ENCODE results near the gene UPP2.

UPP2 gene

GRCh38 chr2:158101384-158101926 lies at the start of gene UPP2:
Gene UPP2, plus strand, starts transcription at chr2:158101876. Its CDS starts 188 bp downstream, at chr2:158102064.
- no peak within 1 kb of the TSS for H3K27ac ChIP-seq (ENCODE audit: low read depth, low read length)
- H3K4me1 ChIP-seq (ENCODE audit: control insufficient read depth in 1 of 2, insufficient read depth in 2 of 2, low read length in 2 of 2) = peaks cover 0 to 20% of the 10 kb centered on the region in 2 donors
- no peaks in the 10 kb centered on the region for H3K9me3 ChIP-seq (ENCODE audit: control insufficient read depth in 1 of 2, low read length in 2 of 2)
- no peak within 1 kb of the TSS for H3K9ac ChIP-seq (ENCODE audit: low read depth in 1 of 2, low read length in 2 of 2)
- H3K27me3 ChIP-seq (ENCODE audit: control insufficient read depth in 1 of 2, insufficient read depth in 2 of 2, low read length in 2 of 2) = no peaks in the 10 kb centered on the region
- no peaks in the 10 kb centered on the region for H3K36me3 ChIP-seq (ENCODE audit: control insufficient read depth in 1 of 2, insufficient read depth in 2 of 2, low read length in 2 of 2)
- no peak within 1 kb of the TSS for H3K4me3 ChIP-seq (ENCODE audit: low read depth in 1 of 2, low read length in 2 of 2)

- H3K4me3 ChIP-seq (ENCODE audit: low read depth in 1 of 2, low read length in 2 of 2) = no peak overlapping the region
- no peak overlapping the region for H3K9ac ChIP-seq (ENCODE audit: low read depth in 1 of 2, low read length in 2 of 2)
- no peaks in the 10 kb centered on the region for H3K36me3 ChIP-seq (ENCODE audit: control insufficient read depth in 1 of 2, insufficient read depth in 2 of 2, low read length in 2 of 2)
- no peaks in the 10 kb centered on the region for H3K27me3 ChIP-seq (ENCODE audit: control insufficient read depth in 1 of 2, insufficient read depth in 2 of 2, low read length in 2 of 2)
- H3K9me3 ChIP-seq (ENCODE audit: control insufficient read depth in 1 of 2, low read length in 2 of 2) = no peaks in the 10 kb centered on the region
- H3K4me1 ChIP-seq (ENCODE audit: control insufficient read depth in 1 of 2, insufficient read depth in 2 of 2, low read length in 2 of 2) = no peaks in the 10 kb centered on the region
- H3K27ac ChIP-seq (ENCODE audit: low read depth, low read length) = no peak overlapping the region
These were observed 48.9 kb upstream of the UPP2 start for GRCh38 chr2:158052761-158053160.

- Histone ChIP-seq H3K27ac (ENCODE audit: low read depth, low read length) (no peak overlapping the region), H3K36me3 (ENCODE audit: control insufficient read depth in 1 of 2, insufficient read depth in 2 of 2, low read length in 2 of 2) (no peaks in the 10 kb centered on the region), H3K9me3 (ENCODE audit: control insufficient read depth in 1 of 2, low read length in 2 of 2) (no peaks in the 10 kb centered on the region), H3K4me3 (ENCODE audit: low read depth in 1 of 2, low read length in 2 of 2) (no peak overlapping the region), H3K9ac (ENCODE audit: low read depth in 1 of 2, low read length in 2 of 2) (no peak overlapping the region), H3K4me1 (ENCODE audit: control insufficient read depth in 1 of 2, insufficient read depth in 2 of 2, low read length in 2 of 2) (no peaks in the 10 kb centered on the region), H3K27me3 (ENCODE audit: control insufficient read depth in 1 of 2, insufficient read depth in 2 of 2, low read length in 2 of 2) (no peaks in the 10 kb centered on the region)
These were observed 44.8 kb upstream of the UPP2 start for GRCh38 chr2:158056875-158057274.

GRCh38 chr2:158060160-158060834 lies 41.4 kb upstream of the UPP2 start:
- Histone ChIP-seq H3K36me3 (ENCODE audit: control insufficient read depth in 1 of 2, insufficient read depth in 2 of 2, low read length in 2 of 2) (no peaks in the 10 kb centered on the region), H3K9me3 (ENCODE audit: control insufficient read depth in 1 of 2, low read length in 2 of 2) (no peaks in the 10 kb centered on the region), H3K9ac (ENCODE audit: low read depth in 1 of 2, low read length in 2 of 2) (no peak overlapping the region), H3K27me3 (ENCODE audit: control insufficient read depth in 1 of 2, insufficient read depth in 2 of 2, low read length in 2 of 2) (no peaks in the 10 kb centered on the region), H3K4me1 (ENCODE audit: control insufficient read depth in 1 of 2, insufficient read depth in 2 of 2, low read length in 2 of 2) (no peaks in the 10 kb centered on the region), H3K4me3 (ENCODE audit: low read depth in 1 of 2, low read length in 2 of 2) (no peak overlapping the region), H3K27ac (ENCODE audit: low read depth, low read length) (no peak overlapping the region)

GRCh38 chr2:158060835-158061435 lies 40.7 kb upstream of the UPP2 start:
- H3K4me1 ChIP-seq (ENCODE audit: control insufficient read depth in 1 of 2, insufficient read depth in 2 of 2, low read length in 2 of 2) = no peaks in the 10 kb centered on the region
- H3K27ac ChIP-seq (ENCODE audit: low read depth, low read length) = no peak overlapping the region

GRCh38 chr2:158061763-158062162 lies 39.9 kb upstream of the UPP2 start:
- Histone ChIP-seq H3K9ac (ENCODE audit: low read depth in 1 of 2, low read length in 2 of 2) (no peak overlapping the region), H3K9me3 (ENCODE audit: control insufficient read depth in 1 of 2, low read length in 2 of 2) (no peaks in the 10 kb centered on the region), H3K4me3 (ENCODE audit: low read depth in 1 of 2, low read length in 2 of 2) (no peak overlapping the region), H3K36me3 (ENCODE audit: control insufficient read depth in 1 of 2, insufficient read depth in 2 of 2, low read length in 2 of 2) (no peaks in the 10 kb centered on the region), H3K27me3 (ENCODE audit: control insufficient read depth in 1 of 2, insufficient read depth in 2 of 2, low read length in 2 of 2) (no peaks in the 10 kb centered on the region), H3K27ac (ENCODE audit: low read depth, low read length) (no peak overlapping the region), H3K4me1 (ENCODE audit: control insufficient read depth in 1 of 2, insufficient read depth in 2 of 2, low read length in 2 of 2) (no peaks in the 10 kb centered on the region)

More at GRCh38 chr2:158060835-158061435, 40.7 kb upstream of the UPP2 start:
- no peak overlapping the region for H3K9ac ChIP-seq (ENCODE audit: low read depth in 1 of 2, low read length in 2 of 2)
- H3K9me3 ChIP-seq (ENCODE audit: control insufficient read depth in 1 of 2, low read length in 2 of 2) = no peaks in the 10 kb centered on the region
- H3K4me3 ChIP-seq (ENCODE audit: low read depth in 1 of 2, low read length in 2 of 2) = no peak overlapping the region
- no peaks in the 10 kb centered on the region for H3K36me3 ChIP-seq (ENCODE audit: control insufficient read depth in 1 of 2, insufficient read depth in 2 of 2, low read length in 2 of 2)
- no peaks in the 10 kb centered on the region for H3K27me3 ChIP-seq (ENCODE audit: control insufficient read depth in 1 of 2, insufficient read depth in 2 of 2, low read length in 2 of 2)

GRCh38 chr2:158066046-158066713 lies 35.5 kb upstream of the UPP2 start:
- no peaks in the 10 kb centered on the region for H3K36me3 ChIP-seq (ENCODE audit: control insufficient read depth in 1 of 2, insufficient read depth in 2 of 2, low read length in 2 of 2)
- H3K4me1 ChIP-seq (ENCODE audit: control insufficient read depth in 1 of 2, insufficient read depth in 2 of 2, low read length in 2 of 2) = no peaks in the 10 kb centered on the region
- H3K9me3 ChIP-seq (ENCODE audit: control insufficient read depth in 1 of 2, low read length in 2 of 2) = no peaks in the 10 kb centered on the region
- H3K9ac ChIP-seq (ENCODE audit: low read depth in 1 of 2, low read length in 2 of 2) = no peak overlapping the region
- no peaks in the 10 kb centered on the region for H3K27me3 ChIP-seq (ENCODE audit: control insufficient read depth in 1 of 2, insufficient read depth in 2 of 2, low read length in 2 of 2)
- H3K27ac ChIP-seq (ENCODE audit: low read depth, low read length) = no peak overlapping the region
- H3K4me3 ChIP-seq (ENCODE audit: low read depth in 1 of 2, low read length in 2 of 2) = no peak overlapping the region

GRCh38 chr2:158071018-158071417 lies 30.7 kb upstream of the UPP2 start:
- H3K9me3 ChIP-seq (ENCODE audit: control insufficient read depth in 1 of 2, low read length in 2 of 2) = no peaks in the 10 kb centered on the region
- no peak overlapping the region for H3K27ac ChIP-seq (ENCODE audit: low read depth, low read length)
- no peaks in the 10 kb centered on the region for H3K4me1 ChIP-seq (ENCODE audit: control insufficient read depth in 1 of 2, insufficient read depth in 2 of 2, low read length in 2 of 2)
- H3K36me3 ChIP-seq (ENCODE audit: control insufficient read depth in 1 of 2, insufficient read depth in 2 of 2, low read length in 2 of 2) = no peaks in the 10 kb centered on the region
- H3K27me3 ChIP-seq (ENCODE audit: control insufficient read depth in 1 of 2, insufficient read depth in 2 of 2, low read length in 2 of 2) = no peaks in the 10 kb centered on the region
- no peak overlapping the region for H3K9ac ChIP-seq (ENCODE audit: low read depth in 1 of 2, low read length in 2 of 2)
- H3K4me3 ChIP-seq (ENCODE audit: low read depth in 1 of 2, low read length in 2 of 2) = no peak overlapping the region

GRCh38 chr2:158072361-158072760 lies 29.3 kb upstream of the UPP2 start:
- Histone ChIP-seq H3K4me3 (ENCODE audit: low read depth in 1 of 2, low read length in 2 of 2) (no peak overlapping the region), H3K4me1 (ENCODE audit: control insufficient read depth in 1 of 2, insufficient read depth in 2 of 2, low read length in 2 of 2) (no peaks in the 10 kb centered on the region), H3K27me3 (ENCODE audit: control insufficient read depth in 1 of 2, insufficient read depth in 2 of 2, low read length in 2 of 2) (no peaks in the 10 kb centered on the region), H3K36me3 (ENCODE audit: control insufficient read depth in 1 of 2, insufficient read depth in 2 of 2, low read length in 2 of 2) (no peaks in the 10 kb centered on the region), H3K9me3 (ENCODE audit: control insufficient read depth in 1 of 2, low read length in 2 of 2) (peaks cover 0 to 3% of the 10 kb centered on the region in 2 donors), H3K9ac (ENCODE audit: low read depth in 1 of 2, low read length in 2 of 2) (no peak overlapping the region), H3K27ac (ENCODE audit: low read depth, low read length) (no peak overlapping the region)

GRCh38 chr2:158079672-158080071 lies 22.0 kb upstream of the UPP2 start:
- Histone ChIP-seq H3K9me3 (ENCODE audit: control insufficient read depth in 1 of 2, low read length in 2 of 2) (peaks cover 0 to 6% of the 10 kb centered on the region in 2 donors), H3K27me3 (ENCODE audit: control insufficient read depth in 1 of 2, insufficient read depth in 2 of 2, low read length in 2 of 2) (no peaks in the 10 kb centered on the region), H3K4me1 (ENCODE audit: control insufficient read depth in 1 of 2, insufficient read depth in 2 of 2, low read length in 2 of 2) (no peaks in the 10 kb centered on the region), H3K27ac (ENCODE audit: low read depth, low read length) (no peak overlapping the region), H3K9ac (ENCODE audit: low read depth in 1 of 2, low read length in 2 of 2) (no peak overlapping the region), H3K36me3 (ENCODE audit: control insufficient read depth in 1 of 2, insufficient read depth in 2 of 2, low read length in 2 of 2) (no peaks in the 10 kb centered on the region), H3K4me3 (ENCODE audit: low read depth in 1 of 2, low read length in 2 of 2) (no peak overlapping the region)

Data from duodenal mucosa (tissue), 2 donors.